ENCODE data around the gene PDE1C.

PDE1C gene

DNA sequence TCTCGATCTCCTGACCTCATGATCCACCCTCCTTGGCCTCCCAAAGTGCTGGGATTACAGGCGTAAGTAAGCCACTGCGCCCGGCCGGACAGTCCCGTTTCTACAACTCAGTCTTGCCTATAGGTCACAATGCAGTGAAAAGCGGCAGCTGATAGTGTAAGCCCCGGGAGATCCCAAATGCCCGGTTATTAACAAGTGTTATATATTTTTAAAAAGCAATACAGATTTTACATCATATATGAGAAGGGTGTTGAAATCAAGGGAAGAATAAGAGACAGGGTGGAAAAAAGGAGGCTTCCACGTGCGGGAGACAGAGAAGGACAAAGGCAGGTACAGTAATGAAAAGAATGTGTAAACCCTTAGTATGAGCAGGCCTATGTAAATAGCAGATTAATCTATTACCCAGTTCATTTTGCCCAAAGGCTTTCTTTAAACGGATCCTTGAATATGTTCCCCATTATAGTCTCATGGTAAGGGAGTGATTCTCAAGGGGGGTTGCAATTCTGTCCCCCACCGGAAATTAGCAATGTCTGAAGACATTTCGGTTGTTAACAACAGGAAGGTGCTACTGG lies 170.8 kb downstream of the PDE1C start:
- H3K4me3 ChIP-seq (ENCODE audit: low read depth, low read length): no peak overlapping the region
- TF ChIP-seq, protein P1, sequence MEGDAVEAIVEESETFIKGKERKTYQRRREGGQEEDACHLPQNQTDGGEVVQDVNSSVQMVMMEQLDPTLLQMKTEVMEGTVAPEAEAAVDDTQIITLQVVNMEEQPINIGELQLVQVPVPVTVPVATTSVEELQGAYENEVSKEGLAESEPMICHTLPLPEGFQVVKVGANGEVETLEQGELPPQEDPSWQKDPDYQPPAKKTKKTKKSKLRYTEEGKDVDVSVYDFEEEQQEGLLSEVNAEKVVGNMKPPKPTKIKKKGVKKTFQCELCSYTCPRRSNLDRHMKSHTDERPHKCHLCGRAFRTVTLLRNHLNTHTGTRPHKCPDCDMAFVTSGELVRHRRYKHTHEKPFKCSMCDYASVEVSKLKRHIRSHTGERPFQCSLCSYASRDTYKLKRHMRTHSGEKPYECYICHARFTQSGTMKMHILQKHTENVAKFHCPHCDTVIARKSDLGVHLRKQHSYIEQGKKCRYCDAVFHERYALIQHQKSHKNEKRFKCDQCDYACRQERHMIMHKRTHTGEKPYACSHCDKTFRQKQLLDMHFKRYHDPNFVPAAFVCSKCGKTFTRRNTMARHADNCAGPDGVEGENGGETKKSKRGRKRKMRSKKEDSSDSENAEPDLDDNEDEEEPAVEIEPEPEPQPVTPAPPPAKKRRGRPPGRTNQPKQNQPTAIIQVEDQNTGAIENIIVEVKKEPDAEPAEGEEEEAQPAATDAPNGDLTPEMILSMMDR (IDR thresholded peaks at IDR 0.05; ENCODE audit: low read depth, low read length): no peak

DNA sequence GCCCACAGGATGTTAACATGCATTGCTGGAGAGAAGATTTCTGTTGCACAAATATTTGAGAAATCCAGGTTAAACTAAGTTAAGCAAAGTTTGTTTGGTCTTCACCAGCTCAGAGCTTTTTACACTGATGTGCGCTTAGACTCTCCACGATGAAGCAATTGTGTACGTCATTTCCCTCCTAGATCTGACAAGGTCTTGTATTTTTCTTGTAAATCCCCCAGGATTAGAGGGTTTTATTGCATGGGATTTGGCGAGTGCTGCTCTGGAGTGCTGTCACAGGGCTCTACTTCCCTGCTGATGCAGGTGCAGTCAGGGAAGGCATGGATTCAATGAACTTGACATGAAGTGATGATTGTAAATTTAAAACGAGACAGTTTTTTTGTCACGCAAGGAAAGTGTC lies 173.3 kb downstream of the PDE1C start:
- no peak overlapping the region for H3K4me3 ChIP-seq (ENCODE audit: low read depth, low read length)
- TF ChIP-seq, protein P1 (IDR thresholded peaks at IDR 0.05; ENCODE audit: low read depth, low read length): no peak

DNA sequence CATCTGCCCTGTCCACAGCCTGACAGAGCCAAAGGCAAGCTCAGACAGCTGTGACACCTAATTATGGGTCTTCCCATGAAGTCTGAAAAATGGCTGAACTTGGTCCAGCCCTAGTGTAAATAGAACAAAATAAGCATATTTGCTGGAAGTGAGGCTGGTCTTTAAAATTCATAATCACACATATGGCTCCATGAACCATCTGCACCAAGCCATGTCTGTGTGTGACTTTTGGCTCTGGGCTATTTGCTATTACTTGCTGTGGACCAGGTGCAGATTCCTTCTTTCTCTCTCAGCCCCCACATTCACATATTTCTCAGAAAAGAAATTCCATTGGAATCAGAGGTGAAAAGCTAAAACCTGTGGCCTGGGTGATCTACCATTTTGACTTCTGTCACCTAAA lies 175.9 kb downstream of the PDE1C start:
- TF ChIP-seq, protein P1 (IDR thresholded peaks at IDR 0.05; ENCODE audit: low read depth, low read length): no peak

DNA sequence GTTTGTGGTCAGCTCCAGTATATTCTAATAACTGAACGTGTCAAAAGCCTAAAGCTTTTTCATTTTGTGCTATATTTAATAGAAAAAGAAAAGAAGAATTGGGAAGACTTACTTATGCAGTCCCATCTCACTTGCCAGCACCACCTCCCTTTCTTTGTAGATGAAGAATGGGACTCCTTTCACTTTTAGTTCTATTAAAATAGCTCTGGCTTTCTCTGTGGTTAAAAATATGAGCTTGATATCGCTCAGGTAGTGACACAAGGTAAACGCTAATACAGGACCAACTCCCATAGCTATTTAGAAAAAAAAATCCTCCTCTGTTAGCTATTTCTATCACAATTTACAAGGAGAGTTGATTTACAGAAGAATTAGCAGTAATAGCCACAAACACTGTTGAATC lies 176.8 kb downstream of the PDE1C start:
- no peak overlapping the region for H3K4me3 ChIP-seq (ENCODE audit: low read depth, low read length)
- TF ChIP-seq, protein P1 (IDR thresholded peaks at IDR 0.05; ENCODE audit: low read depth, low read length): no peak

More for the DNA sequence above, 175.9 kb downstream of the PDE1C start:
- no peak overlapping the region for H3K4me3 ChIP-seq (ENCODE audit: low read depth, low read length)

DNA sequence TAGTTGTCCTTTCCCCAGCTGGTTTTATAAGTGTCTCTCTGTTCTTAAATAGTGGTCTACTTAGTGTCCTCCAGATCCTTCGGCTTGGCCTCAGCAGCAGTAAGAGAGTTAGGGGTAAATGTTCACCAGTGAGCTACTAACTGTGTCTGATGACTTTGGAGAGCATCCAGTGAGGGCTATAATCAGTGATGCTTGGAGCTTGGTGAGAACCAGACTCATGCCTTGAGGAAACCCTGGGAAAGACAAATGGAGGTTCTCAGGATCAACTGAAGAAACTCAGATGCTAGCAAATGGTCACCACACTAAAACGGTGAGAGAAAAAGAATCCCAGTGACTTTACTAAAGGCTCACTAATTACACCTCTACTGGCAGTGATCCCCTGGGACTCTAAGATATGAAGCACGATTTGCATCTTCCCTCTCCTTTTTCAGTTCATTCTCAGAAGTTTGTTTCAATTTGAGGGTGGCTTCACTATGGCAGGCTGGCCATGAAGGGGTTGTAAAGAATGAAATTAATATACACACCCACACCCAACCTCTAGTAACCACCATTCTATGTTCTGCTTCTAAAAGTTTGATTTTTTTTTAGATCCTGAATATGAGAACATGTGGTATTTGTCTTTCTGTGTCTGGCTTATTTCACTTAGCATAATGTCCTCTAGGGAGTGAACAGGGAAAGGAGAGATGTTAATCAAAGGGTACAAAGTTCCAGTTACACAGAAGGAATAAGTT lies 177.9 kb downstream of the PDE1C start:
- TF ChIP-seq, protein P1 (IDR thresholded peaks at IDR 0.05; ENCODE audit: low read depth, low read length): no peak
- H3K4me3 ChIP-seq (ENCODE audit: low read depth, low read length): no peak overlapping the region

DNA sequence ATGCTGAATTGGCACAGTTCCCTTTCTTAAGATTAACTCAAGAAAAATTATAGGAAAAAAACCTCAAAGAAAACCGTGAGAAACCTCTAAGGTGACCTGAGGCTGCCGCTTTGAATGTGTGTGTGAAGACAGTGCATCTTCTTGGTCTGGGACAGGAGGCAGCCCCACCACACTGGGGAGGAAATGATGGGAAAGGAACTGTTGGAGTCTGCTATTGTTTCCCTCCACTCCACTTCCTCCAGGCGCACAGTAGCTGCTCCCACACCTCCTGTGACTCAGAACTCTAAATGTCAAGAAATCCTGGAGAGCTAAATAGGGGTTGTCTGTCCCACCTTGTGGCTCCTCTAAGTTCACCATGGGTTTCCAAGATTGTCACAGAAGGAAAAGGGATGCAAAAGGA lies 179.4 kb downstream of the PDE1C start:
- TF ChIP-seq, protein P1 (IDR thresholded peaks at IDR 0.05; ENCODE audit: low read depth, low read length): no peak

DNA sequence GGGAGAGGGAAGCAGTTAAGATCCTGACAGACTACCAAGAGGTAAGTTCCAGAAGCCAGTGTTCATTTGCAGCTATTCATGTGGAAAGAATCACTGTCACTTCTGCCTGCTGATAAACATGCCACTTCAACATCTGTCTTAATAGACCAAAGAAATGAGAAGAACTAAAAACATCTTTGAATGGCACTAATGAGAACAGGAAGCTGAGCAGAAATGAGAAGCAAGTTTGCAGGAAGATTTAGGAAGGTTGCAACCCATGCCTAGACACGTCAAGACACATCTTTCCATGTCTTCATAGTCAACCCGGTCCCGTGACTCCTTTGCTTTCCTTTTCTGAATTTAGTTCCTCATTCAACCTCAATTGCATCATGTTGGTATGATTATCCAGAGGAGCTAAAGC lies 180.0 kb downstream of the PDE1C start:
- TF ChIP-seq, protein P1 (IDR thresholded peaks at IDR 0.05; ENCODE audit: low read depth, low read length): no peak
- no peak overlapping the region for H3K4me3 ChIP-seq (ENCODE audit: low read depth, low read length)

More for the DNA sequence above, 179.4 kb downstream of the PDE1C start:
- no peak overlapping the region for H3K4me3 ChIP-seq (ENCODE audit: low read depth, low read length)
